ENCODE measurements around the gene IL4I1. TPM values are rescaled to one million over a fixed set of nuclear protein-coding genes. Genes with fewer than 3 reads are reported as not detected.

Gene IL4I1
- total RNA-seq, 1 donor from 2014 or later = not detected

DNA sequence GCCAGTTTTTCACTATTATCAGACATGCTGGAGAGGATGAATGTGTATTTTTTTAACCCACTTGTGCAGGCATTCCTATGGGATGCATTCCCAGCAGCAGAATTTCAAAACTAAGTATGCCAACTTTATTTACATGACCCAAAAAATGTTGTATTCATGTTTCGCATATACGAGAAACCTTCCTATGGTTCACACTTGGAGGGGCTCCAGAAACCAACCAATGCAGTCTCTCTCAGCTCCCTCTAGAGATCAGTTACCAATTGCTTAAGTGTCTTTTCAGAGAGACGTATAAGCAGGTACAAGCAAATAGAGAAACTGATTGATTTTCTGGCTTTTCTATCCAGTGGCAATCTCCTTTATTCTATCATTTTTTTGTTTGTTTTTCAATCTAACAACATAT lies 51.3 kb downstream of the IL4I1 start:
- no peak for DNase-seq (ENCODE audit: extremely low spot score in 2 of 2)
- H3K9me3 ChIP-seq = no peaks in the 10 kb centered on the region
- H3K4me1 ChIP-seq = peaks cover 5% of the 10 kb centered on the region
- H3K36me3 ChIP-seq = no peaks in the 10 kb centered on the region
- no peak overlapping the region for H3K4me3 ChIP-seq
- no peaks in the 10 kb centered on the region for H3K27me3 ChIP-seq
- TF ChIP-seq POLR2AphosphoS5 (IDR thresholded peaks at IDR 0.05; ENCODE audit: insufficient read depth in 1 of 2, low read depth in 1 of 2) (no peak), POLR2A (IDR thresholded peaks at IDR 0.05) (no peak)
- TF ChIP-seq, protein P1, sequence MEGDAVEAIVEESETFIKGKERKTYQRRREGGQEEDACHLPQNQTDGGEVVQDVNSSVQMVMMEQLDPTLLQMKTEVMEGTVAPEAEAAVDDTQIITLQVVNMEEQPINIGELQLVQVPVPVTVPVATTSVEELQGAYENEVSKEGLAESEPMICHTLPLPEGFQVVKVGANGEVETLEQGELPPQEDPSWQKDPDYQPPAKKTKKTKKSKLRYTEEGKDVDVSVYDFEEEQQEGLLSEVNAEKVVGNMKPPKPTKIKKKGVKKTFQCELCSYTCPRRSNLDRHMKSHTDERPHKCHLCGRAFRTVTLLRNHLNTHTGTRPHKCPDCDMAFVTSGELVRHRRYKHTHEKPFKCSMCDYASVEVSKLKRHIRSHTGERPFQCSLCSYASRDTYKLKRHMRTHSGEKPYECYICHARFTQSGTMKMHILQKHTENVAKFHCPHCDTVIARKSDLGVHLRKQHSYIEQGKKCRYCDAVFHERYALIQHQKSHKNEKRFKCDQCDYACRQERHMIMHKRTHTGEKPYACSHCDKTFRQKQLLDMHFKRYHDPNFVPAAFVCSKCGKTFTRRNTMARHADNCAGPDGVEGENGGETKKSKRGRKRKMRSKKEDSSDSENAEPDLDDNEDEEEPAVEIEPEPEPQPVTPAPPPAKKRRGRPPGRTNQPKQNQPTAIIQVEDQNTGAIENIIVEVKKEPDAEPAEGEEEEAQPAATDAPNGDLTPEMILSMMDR (IDR thresholded peaks at IDR 0.05) = no peak
- intact Hi-C loops (cut with DNase I) = loop anchor here (10.0 kb wide), 1 partner anchor 71 kb away; no protein-coding TSS in a partner anchor
- H3K27ac ChIP-seq = no peak overlapping the region

- Histone ChIP-seq H3K9me3 (no peaks in the 10 kb centered on the region), H3K36me3 (no peaks in the 10 kb centered on the region), H3K4me1 (no peaks in the 10 kb centered on the region), H3K4me3 (no peak overlapping the region), H3K27ac (no peak overlapping the region), H3K27me3 (no peaks in the 10 kb centered on the region)
- TF ChIP-seq POLR2AphosphoS5 (IDR thresholded peaks at IDR 0.05; ENCODE audit: insufficient read depth in 1 of 2, low read depth in 1 of 2) = no peak
- no peak for TF ChIP-seq POLR2A (IDR thresholded peaks at IDR 0.05)
- TF ChIP-seq, protein P1 (IDR thresholded peaks at IDR 0.05) = no peak
- no peak for DNase-seq (ENCODE audit: extremely low spot score in 2 of 2)
- intact Hi-C loops (cut with DNase I) = loop anchor here (10.0 kb wide), 1 partner anchor 70 kb away; no protein-coding TSS in a partner anchor
Measured at GRCh38 chr19:49844138-49845095, 52.3 kb downstream of the IL4I1 start.

- H3K4me3 ChIP-seq = no peak overlapping the region
- no peaks in the 10 kb centered on the region for H3K4me1 ChIP-seq
- H3K27ac ChIP-seq = no peak overlapping the region
- no peak for DNase-seq (ENCODE audit: extremely low spot score in 2 of 2)
- TF ChIP-seq, protein P1 (IDR thresholded peaks at IDR 0.05) = no peak
- no peak for TF ChIP-seq POLR2AphosphoS5 (IDR thresholded peaks at IDR 0.05; ENCODE audit: insufficient read depth in 1 of 2, low read depth in 1 of 2)
- TF ChIP-seq POLR2A (IDR thresholded peaks at IDR 0.05) = no peak
- H3K36me3 ChIP-seq = peaks cover 0 to 7% of the 10 kb centered on the region in 2 donors
- intact Hi-C loops (cut with DNase I) = loop anchor here (10.0 kb wide), 1 partner anchor 68 kb away; no protein-coding TSS in a partner anchor
- no peaks in the 10 kb centered on the region for H3K9me3 ChIP-seq
- no peaks in the 10 kb centered on the region for H3K27me3 ChIP-seq
Measured at GRCh38 chr19:49843265-49843664, 53.4 kb downstream of the IL4I1 start.

DNA sequence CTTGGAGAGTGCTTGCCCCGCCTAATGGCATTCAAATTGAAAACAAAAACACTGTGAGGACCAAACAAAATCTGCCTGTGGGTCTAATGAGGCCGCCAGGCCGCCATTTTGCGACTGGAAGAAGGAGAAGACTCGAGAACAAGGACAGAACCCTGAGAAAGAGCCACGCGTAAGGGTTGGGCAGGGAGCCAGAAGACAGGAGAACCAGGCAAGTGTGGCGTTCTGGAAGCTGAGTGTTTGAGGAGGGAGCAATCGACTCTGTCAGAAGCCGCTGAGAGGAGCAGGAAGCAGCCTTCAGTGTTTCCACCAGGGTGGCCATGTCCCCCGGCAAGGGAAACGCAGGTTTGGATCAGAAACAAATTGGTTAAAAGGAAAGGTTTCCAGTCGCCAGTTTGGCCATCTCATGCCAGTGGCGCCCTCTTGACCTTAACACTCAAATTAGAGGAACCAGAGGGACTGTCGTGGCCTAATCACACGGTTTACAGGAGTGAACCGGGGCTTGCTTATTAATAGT lies 55.9 kb downstream of the IL4I1 start:
- H3K27ac ChIP-seq = no peak overlapping the region

More for the DNA sequence above, 55.9 kb downstream of the IL4I1 start:
- no peaks in the 10 kb centered on the region for H3K27me3 ChIP-seq
- H3K4me1 ChIP-seq = no peaks in the 10 kb centered on the region
- H3K9me3 ChIP-seq = no peaks in the 10 kb centered on the region
- DNase-seq (ENCODE audit: extremely low spot score in 2 of 2) = no peak
- no peak for TF ChIP-seq POLR2AphosphoS5 (IDR thresholded peaks at IDR 0.05; ENCODE audit: insufficient read depth in 1 of 2, low read depth in 1 of 2)
- TF ChIP-seq POLR2A (IDR thresholded peaks at IDR 0.05) = no peak
- TF ChIP-seq, protein P1 (IDR thresholded peaks at IDR 0.05) = no peak
- peaks cover 0 to 25% of the 10 kb centered on the region in 2 donors for H3K36me3 ChIP-seq
- intact Hi-C loops (cut with DNase I) = loop anchor here (10.0 kb wide), 1 partner anchor 66 kb away; no protein-coding TSS in a partner anchor
- H3K4me3 ChIP-seq = no peak overlapping the region
